Common myeloid progenitor, CD34-positive (primary cell): ENCODE results near the gene FSD1. TPM values are rescaled to one million over a fixed set of nuclear protein-coding genes. Genes with fewer than 3 reads are reported as not detected.

ENCODE experiments used
- CTCF ChIA-PET: fragments of 350-600 bp; sonication (Branson Sonifier 250); formaldehyde crosslinking; loops from one replicate; lab custom pipeline; 2021; ENCODE audit warnings: antibody characterized with exemption; lab: Charles Lee
- POLR2A ChIA-PET: fragments of 350-600 bp; sonication (Branson Sonifier 250); formaldehyde crosslinking; loops from one replicate; lab custom pipeline; 2021; ENCODE audit warnings: antibody characterized with exemption; lab: Charles Lee
- DNase-seq, 3 donors: peaks; one replicate each; pipeline versions ENCODE4 v3.0.0 to v3.0.0-alpha.2; 2013
- H3K27ac ChIP-seq, 2 experiments: 1 replicate in 1 of 2; 2 replicates in 1 of 2; pipeline ENCODE4 v1.7.0; 2013; ENCODE audit warnings: inconsistent platforms in 2 of 2, low read length in 2 of 2, mild to moderate bottlenecking in 2 of 2, low read depth in 1 of 2, moderate library complexity in 1 of 2; ENCODE audit not compliant: severe bottlenecking in 2 of 2, insufficient read depth in 1 of 2, poor library complexity in 1 of 2
- H3K27me3 ChIP-seq, 5 experiments: replicated peaks in 2 of 5; 1 replicate in 3 of 5; 2 replicates in 2 of 5; pipeline versions ENCODE4 v1.6.1 to v1.7.0; 2013; ENCODE audit warnings: low read length in 4 of 5, mild to moderate bottlenecking in 2 of 5, moderate library complexity in 2 of 5, inconsistent platforms in 1 of 5; ENCODE audit not compliant: insufficient read depth in 5 of 5, control insufficient read depth in 4 of 5
- H3K36me3 ChIP-seq, 4 experiments: 1 replicate in 2 of 4; 2 replicates in 2 of 4; pipeline versions ENCODE4 v1.6.1 to v1.7.0; 2013; ENCODE audit warnings: low read length in 3 of 4, control low read depth in 1 of 4, mild to moderate bottlenecking in 1 of 4; ENCODE audit not compliant: control insufficient read depth in 4 of 4, insufficient read depth in 4 of 4
- H3K4me1 ChIP-seq, 4 experiments: 1 replicate in 3 of 4; 2 replicates in 1 of 4; pipeline versions ENCODE4 v1.6.1 to v1.7.1; 2013; ENCODE audit warnings: low read length in 3 of 4, mild to moderate bottlenecking in 3 of 4, control low read depth in 1 of 4, inconsistent platforms in 1 of 4, moderate library complexity in 1 of 4; ENCODE audit not compliant: control insufficient read depth in 4 of 4, insufficient read depth in 4 of 4; ENCODE audit errors: control extremely low read depth in 1 of 4
- H3K4me3 ChIP-seq, 7 experiments: 1 replicate in 4 of 7; 2 replicates in 3 of 7; pipeline versions ENCODE4 v1.5.1 to v1.7.0; 2013; ENCODE audit warnings: mild to moderate bottlenecking in 7 of 7, low read length in 6 of 7, moderate library complexity in 6 of 7, inconsistent platforms in 2 of 7, low read depth in 2 of 7, control low read depth in 1 of 7; ENCODE audit not compliant: insufficient read depth in 4 of 7, control insufficient read depth in 1 of 7; ENCODE audit errors: extremely low read depth in 1 of 7
- H3K9me3 ChIP-seq, 5 experiments: 1 replicate in 4 of 5; 2 replicates in 1 of 5; pipeline versions ENCODE4 v1.6.1 to v1.7.1; 2013; ENCODE audit warnings: low read length in 4 of 5, mild to moderate bottlenecking in 2 of 5, inconsistent platforms in 1 of 5, low read depth in 1 of 5, moderate library complexity in 1 of 5; ENCODE audit not compliant: control insufficient read depth in 4 of 5, insufficient read depth in 2 of 5; ENCODE audit errors: control extremely low read depth in 1 of 5
- WGBS: methylation state at CpG from one replicate; pipeline ENCODE4 v1.1.5; 2013; ENCODE audit not compliant: insufficient coverage; 5-methylcytosine and 5-hydroxymethylcytosine counted together
- polyA plus RNA-seq: library from polyadenylated mRNA; unstranded; fragments of 120-200 nt; gene quantifications from one replicate; pipeline ENCODE4 v1.2.1, GENCODE V29; 2013

The FSD1 gene
- polyA plus RNA-seq: 1.7 TPM

DNA sequence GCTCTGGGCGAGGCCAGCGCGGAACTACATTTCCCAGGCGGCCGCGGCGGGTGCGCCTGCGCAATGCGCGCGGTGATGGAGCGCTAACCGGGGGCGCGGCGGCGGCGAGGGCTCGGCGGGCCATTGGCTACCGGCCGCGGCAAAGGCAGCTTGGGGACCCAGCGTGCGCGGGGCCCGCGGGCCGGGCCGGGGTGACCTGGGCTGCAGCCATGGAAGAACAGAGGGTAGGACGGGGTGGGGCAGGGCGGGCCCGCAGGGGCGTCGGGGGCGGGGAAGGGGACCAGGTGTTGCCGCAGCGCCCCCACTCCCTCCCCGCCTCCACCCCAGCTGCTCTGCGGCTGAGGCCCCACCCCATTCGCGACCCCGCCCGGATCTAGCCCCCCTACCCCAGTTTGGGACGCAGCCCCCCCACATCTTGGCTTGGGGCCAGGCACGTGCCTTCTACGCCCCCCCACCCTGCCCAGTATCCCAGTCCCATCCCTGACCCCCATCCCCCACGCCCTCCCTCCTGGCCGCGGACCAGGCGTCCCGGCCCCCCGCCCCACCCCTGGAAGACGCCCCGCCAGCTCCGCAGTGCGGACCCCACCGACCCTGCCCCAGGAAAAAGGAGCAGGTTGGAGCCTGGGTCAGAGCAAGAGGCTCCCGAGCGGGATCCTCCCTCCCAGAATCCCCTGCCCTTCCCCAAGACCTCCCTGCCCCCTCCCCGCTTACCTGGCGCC, at the start of gene FSD1:
TSS of gene FSD1 (plus strand) at position 61 of the 719 bp plus-strand sequence. CDS start at position 210, 149 bp downstream.
- WGBS: 8% methylated on average over 26 of the region's 63 CpGs
- Histone ChIP-seq H3K27me3 (no peaks in the 10 kb centered on the region), H3K9me3 (no peaks in the 10 kb centered on the region), H3K4me3 (peak within 1 kb of the TSS in 3 of 7 experiments; percentile 8 to 36 (median 28)), H3K4me1 (peaks cover 4 to 27% (median 23%) of the 10 kb centered on the region in 4 experiments), H3K27ac (no peak within 1 kb of the TSS), H3K36me3 (no peaks in the 10 kb centered on the region)
- ChIA-PET CTCF (interaction anchor here (2.8 kb wide), 1 partner anchor 16 kb away, joined by 18 read pairs; no protein-coding TSS in a partner anchor), POLR2A (interaction anchor here (1.1 kb wide), 1 partner anchor 17 kb away, joined by 3 read pairs; no protein-coding TSS in a partner anchor)
- peak; percentile 52 to 73 (median 69) for DNase-seq

DNA sequence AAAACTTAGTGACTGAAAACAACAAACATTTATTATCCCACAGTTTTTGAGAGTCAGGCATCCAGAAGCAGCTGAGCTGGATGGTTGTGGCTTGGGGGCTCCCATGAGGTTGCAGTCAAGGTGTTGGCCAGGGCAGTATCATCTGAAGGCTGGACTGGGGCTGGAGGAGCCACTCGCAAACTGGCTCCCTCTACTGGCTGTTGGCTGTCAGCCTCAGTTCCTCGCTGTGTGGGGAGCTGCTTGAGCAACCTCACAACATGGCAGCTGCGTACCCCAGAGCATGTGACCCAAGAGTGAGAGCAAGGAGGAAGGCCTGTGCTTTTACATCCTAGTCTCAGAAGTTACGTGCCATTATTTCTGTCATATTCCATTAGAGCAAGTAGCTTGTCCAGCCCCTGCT, 47.8 kb upstream of the FSD1 start:
- Histone ChIP-seq H3K36me3 (peaks cover 21 to 77% (median 56%) of the 10 kb centered on the region in 4 experiments), H3K27me3 (no peaks in the 10 kb centered on the region), H3K27ac (no peak overlapping the region), H3K4me1 (peaks cover 0 to 12% (median 0%) of the 10 kb centered on the region in 4 experiments), H3K9me3 (peaks cover 0 to 15% (median 7%) of the 10 kb centered on the region in 5 experiments), H3K4me3 (no peak overlapping the region)
- peak in 2 of 3 donors; percentile 55 to 59 for DNase-seq
- 100% methylated on average over 3 of the region's 4 CpGs for WGBS
- ChIA-PET CTCF (interaction anchor here (1.4 to 3.5 kb wide), 2 partner anchors 10 to 88 kb away, joined by 3 to 8 read pairs; partner anchors contain the start of gene MPND), POLR2A (no interaction called here)

DNA sequence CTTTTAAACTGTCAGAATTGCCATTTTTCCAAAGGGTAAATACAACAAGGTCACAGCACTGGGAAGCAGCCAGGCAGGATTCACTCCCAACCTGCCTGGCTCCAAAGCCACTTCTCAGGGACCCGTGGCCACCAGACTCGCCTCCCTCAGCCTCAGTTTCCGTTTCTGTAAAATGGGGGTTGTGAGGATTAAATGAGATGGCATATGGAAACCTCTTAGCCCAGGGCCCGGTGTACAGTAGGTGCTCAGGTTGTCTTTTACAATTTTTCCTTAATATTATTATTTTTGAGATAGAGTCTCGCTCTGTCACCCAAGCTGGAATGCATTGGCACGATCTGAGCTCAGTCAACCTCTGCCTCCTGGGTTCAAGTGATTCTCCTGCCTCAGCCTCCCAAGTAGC, 47.4 kb upstream of the FSD1 start:
- CTCF ChIA-PET: interaction anchor here (1.4 to 3.5 kb wide), 2 partner anchors 10 to 87 kb away, joined by 3 to 8 read pairs; partner anchors contain the start of gene MPND
- 100% methylated on average over 2 of the region's 6 CpGs for WGBS
- Histone ChIP-seq H3K27ac (no peak overlapping the region), H3K36me3 (peaks cover 21 to 74% (median 54%) of the 10 kb centered on the region in 4 experiments), H3K4me3 (no peak overlapping the region), H3K4me1 (peaks cover 0 to 12% (median 0%) of the 10 kb centered on the region in 4 experiments), H3K9me3 (peaks cover 0 to 15% (median 7%) of the 10 kb centered on the region in 5 experiments), H3K27me3 (no peaks in the 10 kb centered on the region)
- DNase-seq: no peak
- POLR2A ChIA-PET: no interaction called here

DNA sequence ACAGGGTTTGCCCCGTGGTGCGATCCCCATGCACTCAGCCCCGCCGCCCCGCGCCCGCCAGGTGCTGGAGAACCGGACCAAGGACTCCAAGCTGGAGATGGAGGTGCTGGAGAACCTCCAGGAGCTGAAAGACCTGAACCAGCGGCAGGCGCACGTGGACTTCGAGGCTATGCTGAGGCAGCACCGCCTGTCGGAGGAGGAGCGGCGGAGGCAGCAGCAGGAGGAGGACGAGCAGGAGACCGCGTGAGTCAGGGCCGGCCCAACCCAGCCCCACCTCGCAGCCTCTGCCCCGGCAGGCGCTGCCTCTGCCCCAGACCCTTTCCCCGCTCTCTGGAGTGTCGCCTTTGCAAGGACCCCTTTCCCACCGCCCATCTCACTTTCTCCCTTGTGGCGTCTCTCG, 46.2 kb upstream of the FSD1 start:
- Histone ChIP-seq H3K36me3 (peaks cover 21 to 73% (median 54%) of the 10 kb centered on the region in 4 experiments), H3K4me3 (no peak overlapping the region), H3K27ac (no peak overlapping the region), H3K4me1 (peaks cover 0 to 12% (median 0%) of the 10 kb centered on the region in 4 experiments), H3K27me3 (no peaks in the 10 kb centered on the region), H3K9me3 (peaks cover 0 to 13% (median 7%) of the 10 kb centered on the region in 5 experiments)
- WGBS: 97% methylated on average over 28 of the region's 28 CpGs
- ChIA-PET CTCF (interaction anchor here (1.3 to 3.5 kb wide), 2 partner anchors 9 kb away, joined by 4 to 8 read pairs; no protein-coding TSS in a partner anchor), POLR2A (no interaction called here)
- no peak for DNase-seq

DNA sequence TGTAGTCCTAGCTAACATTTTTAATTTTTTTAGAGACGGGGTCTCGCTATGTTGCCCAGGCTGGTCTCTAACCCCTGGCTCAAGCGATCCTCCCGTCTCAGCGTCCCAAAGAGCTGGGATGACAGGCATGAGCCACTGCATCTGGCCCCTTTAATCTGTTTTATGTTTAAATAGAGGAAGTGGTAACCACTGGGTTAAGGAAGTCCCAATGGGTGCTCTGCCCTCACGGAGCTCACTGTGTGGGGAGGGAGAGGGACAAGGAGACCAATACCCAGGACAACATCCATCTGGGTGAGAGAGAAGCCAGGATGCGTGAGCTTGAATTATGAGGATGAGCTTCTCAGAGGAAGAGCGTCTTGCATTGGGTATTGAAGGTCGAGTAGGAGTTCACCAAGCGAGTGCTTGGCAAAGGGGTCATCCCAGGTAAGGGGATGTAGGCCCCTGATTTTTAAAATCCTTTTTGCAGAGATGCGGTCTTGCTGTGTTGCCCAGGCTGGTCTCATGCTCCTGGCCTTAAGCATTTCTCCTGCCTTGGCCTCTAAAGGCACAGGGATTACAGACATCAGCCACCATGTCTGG, 43.7 kb upstream of the FSD1 start:
- Histone ChIP-seq H3K9me3 (peaks cover 0 to 7% (median 4%) of the 10 kb centered on the region in 5 experiments), H3K27ac (no peak overlapping the region), H3K4me3 (no peak overlapping the region), H3K36me3 (peaks cover 12 to 58% (median 42%) of the 10 kb centered on the region in 4 experiments), H3K27me3 (no peaks in the 10 kb centered on the region), H3K4me1 (peaks cover 0 to 18% (median 4%) of the 10 kb centered on the region in 4 experiments)
- 88% methylated on average over 10 of the region's 11 CpGs for WGBS
- POLR2A ChIA-PET: interaction anchor here (1.4 kb wide), 1 partner anchor 8 kb away, joined by 6 read pairs; no protein-coding TSS in a partner anchor
- CTCF ChIA-PET: interaction anchor here (1.0 to 1.6 kb wide), 3 partner anchors 8 to 92 kb away, joined by 3 to 7 read pairs (median 4); partner anchors contain the start of gene YJU2
- DNase-seq: peak in 1 of 3 donors; percentile 35

DNA sequence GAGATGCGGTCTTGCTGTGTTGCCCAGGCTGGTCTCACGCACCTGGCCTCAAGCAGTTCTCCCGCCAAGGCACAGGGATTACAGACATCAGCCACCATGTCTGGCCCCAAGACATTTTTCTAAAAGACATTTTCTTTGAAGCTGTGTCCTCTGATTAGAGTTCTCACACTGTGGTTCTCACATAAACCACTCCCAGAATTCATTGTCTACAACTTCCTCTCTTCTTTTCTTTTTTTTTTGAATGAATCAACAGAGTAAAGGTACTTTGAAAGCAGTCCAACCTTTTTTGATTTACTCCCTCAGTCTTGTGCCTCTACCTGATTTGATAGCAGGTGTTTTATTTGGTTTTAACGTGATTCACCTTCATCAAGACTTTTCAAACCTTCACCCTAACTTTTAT, 39.6 kb upstream of the FSD1 start:
- peaks cover 0 to 25% (median 7%) of the 10 kb centered on the region in 4 experiments for H3K4me1 ChIP-seq
- peak in 1 of 3 donors; percentile 43 for DNase-seq
- no peak overlapping the region for H3K27ac ChIP-seq
- H3K9me3 ChIP-seq: no peaks in the 10 kb centered on the region
- CTCF ChIA-PET: interaction anchor here (0.7 to 5.4 kb wide), 3 partner anchors 29 to 260 kb away, joined by 3 to 62 read pairs (median 4); no protein-coding TSS in a partner anchor
- 72% methylated on average over 3 of the region's 4 CpGs for WGBS
- POLR2A ChIA-PET: interaction anchor here (0.6 to 0.8 kb wide), 2 partner anchors 47 to 333 kb away, joined by 5 read pairs; no protein-coding TSS in a partner anchor
- peaks cover 8 to 51% (median 37%) of the 10 kb centered on the region in 4 experiments for H3K36me3 ChIP-seq
- no peak overlapping the region for H3K4me3 ChIP-seq
- H3K27me3 ChIP-seq: no peaks in the 10 kb centered on the region
